HEK293 (cell line): ENCODE measurements around the gene TRIM29.

Source experiments
- CTCF ChIP-seq: fragments of 450-650 bp; formaldehyde crosslinking; IDR thresholded peaks from 2 replicates; pipeline ENCODE4 v1.5.1; 2016; ENCODE audit warnings: missing biosample characterization, missing genetic modification characterization
- ZNF138 ChIP-seq: fragments of 450-650 bp; formaldehyde crosslinking; IDR thresholded peaks from 2 replicates; pipeline ENCODE4 v1.5.1; 2016; ENCODE audit warnings: missing biosample characterization, missing genetic modification characterization, borderline replicate concordance
- ZNF555 ChIP-seq: fragments of 450-650 bp; formaldehyde crosslinking; conservative IDR thresholded peaks from 2 replicates; pipeline ENCODE4 v1.5.1; 2017; ENCODE audit warnings: missing biosample characterization, mild to moderate bottlenecking, missing genetic modification characterization, inconsistent platforms
- ZNF621 ChIP-seq: fragments of 450-650 bp; formaldehyde crosslinking; IDR thresholded peaks from 2 replicates; pipeline ENCODE4 v1.5.1; 2017; ENCODE audit warnings: missing biosample characterization, missing genetic modification characterization

DNA sequence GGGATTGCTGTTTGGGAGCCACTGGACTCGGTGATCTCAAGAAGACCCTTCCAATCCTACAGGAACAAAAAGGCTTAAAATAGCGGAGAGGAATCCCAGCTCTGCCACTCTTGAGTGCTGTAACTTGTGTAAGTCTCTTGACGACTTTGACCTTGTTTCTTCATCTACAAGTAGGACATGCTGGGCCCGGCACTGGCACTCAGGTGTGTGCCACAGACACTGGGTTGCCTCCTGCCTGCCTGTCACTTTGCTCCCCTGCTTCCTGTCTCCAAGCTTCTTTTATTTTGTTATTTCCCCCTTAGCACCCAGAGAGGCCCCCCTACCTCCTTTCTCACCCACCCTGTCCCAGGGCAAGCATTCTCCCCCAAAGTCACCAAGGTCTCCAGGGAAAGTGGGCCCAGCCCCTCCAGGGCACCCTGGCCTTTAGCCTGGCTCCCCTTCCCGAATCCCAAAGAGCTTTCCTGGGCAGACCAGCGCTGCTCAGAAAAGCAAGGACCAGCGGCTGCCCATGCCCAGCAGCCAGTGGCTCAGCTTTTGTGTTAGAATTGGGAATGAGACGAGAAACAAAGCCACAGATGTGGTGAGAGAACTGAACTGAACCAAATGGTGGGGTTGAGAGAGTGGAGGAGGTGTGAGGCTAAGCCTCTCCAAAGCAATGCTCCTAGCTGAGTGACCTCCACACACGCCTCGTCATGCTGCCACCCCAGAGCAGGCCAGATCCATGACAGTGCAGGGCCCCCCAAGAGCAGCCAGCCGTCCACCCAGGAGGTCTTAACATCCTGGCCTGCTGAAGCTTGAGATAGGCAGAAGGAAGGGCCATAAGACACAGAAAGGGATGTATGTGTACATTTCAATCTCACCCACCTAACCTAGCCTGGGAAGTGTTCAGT lies 4.5 kb downstream of the TRIM29 start:
- no peak for TF ChIP-seq CTCF (tag by site-specific recombination)
- no peak for TF ChIP-seq ZNF621 (tag by site-specific recombination)
- no peak for TF ChIP-seq ZNF555 (tag by site-specific recombination)
- no peak for TF ChIP-seq ZNF138 (tag by site-specific recombination)
